K562 treated with DMSO at 1 percent for 24 hours (cell line): Measurements from ENCODE around the gene MTX3. TPM values are rescaled to one million over a fixed set of nuclear protein-coding genes. Genes with fewer than 3 reads are reported as not detected.

ENCODE experiments used
- total RNA-seq: library from RNA; unstranded; fragments of 300-600 nt; gene quantifications from 2 replicates; pipeline ENCODE4 v1.2.3, GENCODE V29; 2022; ENCODE audit warnings: low read depth; ENCODE audit not compliant: insufficient read depth

Gene MTX3
- 0.17 and 0.22 TPM in 2 replicates for total RNA-seq

GRCh38 chr5:79990598-79991507 lies at the start of gene MTX3:
MTX3 (minus strand) TSS chr5:79991262; CDS start chr5:79991238, 24 bp downstream.

GRCh38 chr5:80034962-80035821 lies 44.1 kb upstream of the MTX3 start, which contains the start of gene THBS4:
THBS4 (plus strand) TSS chr5:80035348; CDS start chr5:80035538, 190 bp downstream.

Other genes starting within 250 kb of the MTX3 start
- not detected in 2 replicates for gene THBS4, start 44.1 kb upstream of the MTX3 start, total RNA-seq